Calu3 (cell line): ENCODE measurements around the gene TEX14. TPM values are rescaled to one million over a fixed set of nuclear protein-coding genes. Genes with fewer than 3 reads are reported as not detected.
"Not testable (repeated sequence)": the region's sequence is repeated elsewhere in the genome, so short reads cannot be mapped to it uniquely, and the experiment has no call there.

Experiments used
- BruUV-seq: library from RNA; stranded (reverse); fragments of 400-500 nt; replicated peaks from 2 replicates; lab custom pipeline; 2021; lab: Mats Ljungman, UMichigan
- CTCF ChIA-PET: fragments of 300-600 bp; sonication (Branson Sonifier 250); formaldehyde crosslinking; loops from one replicate; lab custom pipeline; 2022; ENCODE audit warnings: antibody characterized with exemption; lab: Charles Lee
- DNase-seq: peaks from one replicate; pipeline ENCODE4 v3.0.0; 2022
- H3K27ac Mint-ChIP-seq: one replicate; pipeline ENCODE4 v1.8.0; 2022; ENCODE audit warnings: mixed read lengths; ENCODE audit not compliant: unreplicated experiment
- H3K27me3 Mint-ChIP-seq: one replicate; pipeline ENCODE4 v1.8.0; 2022; ENCODE audit warnings: mixed read lengths; ENCODE audit not compliant: unreplicated experiment
- H3K36me3 Mint-ChIP-seq: one replicate; pipeline ENCODE4 v1.8.0; 2022; ENCODE audit warnings: mild to moderate bottlenecking, moderate library complexity, mixed read lengths; ENCODE audit not compliant: insufficient read depth, unreplicated experiment
- H3K4me1 Mint-ChIP-seq: one replicate; pipeline ENCODE4 v1.8.0; 2022; ENCODE audit warnings: mild to moderate bottlenecking, low read depth, mixed read lengths; ENCODE audit not compliant: unreplicated experiment
- H3K4me3 Mint-ChIP-seq: one replicate; pipeline ENCODE4 v1.8.0; 2022; ENCODE audit warnings: mild to moderate bottlenecking, low read depth, moderate library complexity, mixed read lengths; ENCODE audit not compliant: unreplicated experiment
- H3K9me3 Mint-ChIP-seq: one replicate; pipeline ENCODE4 v1.8.0; 2022; ENCODE audit warnings: low read depth, mixed read lengths; ENCODE audit not compliant: unreplicated experiment
- CTCF ChIP-seq: fragments of 200-600 bp; IDR thresholded peaks from one replicate; pipeline ENCODE4 v1.8.0; 2022; ENCODE audit warnings: antibody characterized with exemption; ENCODE audit not compliant: unreplicated experiment
- intact Hi-C: fragments of 100-400 bp; cut with micrococcal nuclease; formaldehyde crosslinking; loops from one replicate; pipeline ENCODE4 v1.10.0; 2022; ENCODE audit not compliant: unreplicated experiment
- total RNA-seq: library from RNA; stranded (reverse); gene quantifications from 2 replicates; pipeline ENCODE4 v1.2.3, GENCODE V29; 2022

TEX14 gene
- total RNA-seq, 1 experiment from 2014 or later = 0.07 TPM

DNA sequence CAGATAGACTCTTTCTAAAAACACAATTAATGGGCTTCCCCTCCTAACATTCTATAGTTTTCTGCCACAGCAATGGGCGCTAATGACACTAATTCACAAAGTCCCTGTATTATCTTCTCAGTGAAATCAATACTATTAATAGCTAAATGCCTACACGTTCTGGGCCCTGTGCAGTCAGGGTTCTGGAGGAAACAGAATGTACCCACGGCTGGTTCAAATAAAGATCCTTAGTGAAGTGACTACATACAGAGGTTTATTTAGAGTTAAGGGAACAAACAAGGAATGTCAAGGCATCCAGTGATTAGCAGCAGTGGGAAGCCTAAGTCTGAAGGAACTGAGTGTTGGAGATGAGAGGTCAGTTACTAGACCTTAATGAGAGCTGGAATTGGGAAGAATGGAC lies 133.9 kb downstream of the TEX14 start:
- no peak for TF ChIP-seq CTCF
- intact Hi-C loops = no loop called here
- no peak for DNase-seq
- Mint-ChIP-seq H3K36me3 (no peaks in the 10 kb centered on the region), H3K4me1 (no peaks in the 10 kb centered on the region), H3K27me3 (peaks cover 40% of the 10 kb centered on the region), H3K4me3 (no peak overlapping the region), H3K27ac (no peak overlapping the region), H3K9me3 (no peaks in the 10 kb centered on the region)
- CTCF ChIA-PET = no interaction called here
- BruUV-seq = no TSS peak

DNA sequence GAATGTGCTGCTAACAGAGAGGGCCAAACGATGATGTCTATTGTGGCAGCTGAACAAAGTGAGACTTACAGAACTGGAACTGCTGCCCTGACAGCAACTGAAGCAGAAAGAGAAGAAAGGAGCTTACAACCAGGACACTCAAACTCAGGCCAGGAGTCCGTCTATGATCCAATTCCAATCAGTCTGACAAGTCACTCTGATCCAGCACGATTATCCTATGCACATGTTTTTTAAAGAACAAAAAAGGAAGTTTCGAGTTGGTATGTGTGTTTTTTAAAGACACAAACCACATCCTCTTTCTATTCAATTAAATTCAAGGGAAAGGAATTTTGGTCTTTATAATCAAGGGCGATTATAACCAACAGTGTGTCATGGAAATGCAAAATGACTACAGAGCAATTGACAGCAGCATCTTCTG lies 135.0 kb downstream of the TEX14 start:
- Mint-ChIP-seq H3K9me3 (no peaks in the 10 kb centered on the region), H3K4me3 (no peak overlapping the region), H3K27ac (no peak overlapping the region), H3K4me1 (no peaks in the 10 kb centered on the region), H3K36me3 (no peaks in the 10 kb centered on the region), H3K27me3 (peaks cover 52% of the 10 kb centered on the region)
- CTCF ChIA-PET = no interaction called here
- no peak for TF ChIP-seq CTCF
- no TSS peak for BruUV-seq
- intact Hi-C loops = no loop called here
- DNase-seq = no peak

GRCh38 chr17:58555109-58555508 lies 136.7 kb downstream of the TEX14 start:
- BruUV-seq, H3K4me3 Mint-ChIP-seq, H3K4me1 Mint-ChIP-seq, H3K36me3 Mint-ChIP-seq, CTCF ChIA-PET, H3K9me3 Mint-ChIP-seq, DNase-seq, H3K27ac Mint-ChIP-seq, intact Hi-C loops: not testable (repeated sequence)
- H3K27me3 Mint-ChIP-seq = peaks cover 55% of the 10 kb centered on the region

DNA sequence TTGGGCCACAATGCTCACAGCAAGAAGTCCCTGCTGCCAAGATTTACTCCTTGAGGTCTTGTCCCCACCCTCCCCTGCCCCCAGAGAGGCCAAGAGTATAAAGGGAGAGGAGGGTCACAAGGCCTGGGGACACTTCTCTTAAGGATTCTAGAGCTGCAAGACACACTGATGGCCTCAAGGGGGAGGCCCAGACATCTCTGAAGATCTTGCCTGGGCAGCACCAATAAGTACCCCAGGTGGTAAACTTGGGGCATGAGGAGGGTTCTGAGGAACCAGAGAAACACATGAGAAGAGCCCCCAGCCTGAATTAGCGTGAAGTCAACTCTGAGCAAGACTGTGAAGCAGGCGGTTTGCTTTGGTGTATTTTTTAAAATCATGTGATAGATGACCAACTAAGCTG lies 150.6 kb downstream of the TEX14 start:
- Mint-ChIP-seq H3K27ac (no peak overlapping the region), H3K9me3 (no peaks in the 10 kb centered on the region), H3K36me3 (no peaks in the 10 kb centered on the region), H3K4me1 (no peaks in the 10 kb centered on the region), H3K4me3 (no peak overlapping the region), H3K27me3 (peaks cover 57% of the 10 kb centered on the region)
- CTCF ChIA-PET = interaction anchor here (0.6 to 1.5 kb wide), 2 partner anchors 91 to 454 kb away, joined by 3 to 4 read pairs; no protein-coding TSS in a partner anchor
- DNase-seq = no peak
- TF ChIP-seq CTCF = no peak
- no TSS peak for BruUV-seq
- intact Hi-C loops = no loop called here

DNA sequence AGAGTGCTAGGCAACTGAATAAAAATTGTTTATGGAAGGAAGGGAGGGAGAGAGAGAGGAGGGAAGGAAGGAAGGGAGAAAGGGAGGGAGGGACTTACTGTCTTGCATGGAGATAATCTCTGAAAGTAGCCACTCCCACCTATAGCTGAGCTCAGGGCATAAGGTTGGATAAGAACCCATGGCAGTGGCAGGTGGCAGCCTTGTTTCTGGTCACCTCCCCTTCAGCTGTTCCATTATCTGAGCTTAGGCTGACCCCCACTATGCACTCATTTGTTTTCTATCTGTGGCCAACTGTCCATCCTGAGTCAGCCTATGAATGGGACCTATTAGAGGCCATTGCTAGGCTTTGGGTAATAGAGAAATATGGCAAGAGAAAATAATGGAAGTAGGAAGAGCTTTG lies 152.1 kb downstream of the TEX14 start:
- H3K27me3 Mint-ChIP-seq = peaks cover 70% of the 10 kb centered on the region
- H3K27ac Mint-ChIP-seq = no peak overlapping the region
- H3K4me1 Mint-ChIP-seq = peaks cover 8% of the 10 kb centered on the region
- CTCF ChIA-PET = no interaction called here
- no peak for TF ChIP-seq CTCF
- no peak overlapping the region for H3K4me3 Mint-ChIP-seq
- BruUV-seq = no TSS peak
- H3K9me3 Mint-ChIP-seq = no peaks in the 10 kb centered on the region
- no peak for DNase-seq
- H3K36me3 Mint-ChIP-seq = no peaks in the 10 kb centered on the region
- intact Hi-C loops = no loop called here
